ENCODE results near the gene RHBDD1. TPM values are rescaled to one million over a fixed set of nuclear protein-coding genes. Genes with fewer than 3 reads are reported as not detected.

RHBDD1 gene
- polyA plus RNA-seq, 1 donor from 2014 or later, result 5.4 TPM

- Histone ChIP-seq H3K79me2 (replicated peaks; ENCODE audit: insufficient read depth, low read length) (no peaks in the 10 kb centered on the region), H3K4me3 (ENCODE audit: low read length) (no peak overlapping the region), H3K27ac (ENCODE audit: low read length) (no peak overlapping the region), H3K9ac (ENCODE audit: low read length) (no peak overlapping the region), H3K9me3 (ENCODE audit: low read length) (no peaks in the 10 kb centered on the region), H3K9me2 (ENCODE audit: insufficient read depth, low read length) (no peaks in the 10 kb centered on the region), H2AFZ (ENCODE audit: low read depth, low read length) (no peak overlapping the region), H4K20me1 (ENCODE audit: insufficient read depth) (no peaks in the 10 kb centered on the region), H3F3A (ENCODE audit: insufficient read depth, low read length, poor library complexity, severe bottlenecking) (no peaks in the 10 kb centered on the region), H3K36me3 (ENCODE audit: insufficient read depth, low read length) (no peaks in the 10 kb centered on the region), H3K4me2 (ENCODE audit: low read length) (no peak overlapping the region), H3K27me3 (ENCODE audit: insufficient read depth, low read depth, low read length) (no peaks in the 10 kb centered on the region)
- no peak for TF ChIP-seq POLR2AphosphoS5 (IDR thresholded peaks at IDR 0.05)
- no peak for TF ChIP-seq EP300 (conservative IDR thresholded peaks at IDR 0.05; ENCODE audit: poor library complexity, severe bottlenecking)
- TF ChIP-seq, protein P1, sequence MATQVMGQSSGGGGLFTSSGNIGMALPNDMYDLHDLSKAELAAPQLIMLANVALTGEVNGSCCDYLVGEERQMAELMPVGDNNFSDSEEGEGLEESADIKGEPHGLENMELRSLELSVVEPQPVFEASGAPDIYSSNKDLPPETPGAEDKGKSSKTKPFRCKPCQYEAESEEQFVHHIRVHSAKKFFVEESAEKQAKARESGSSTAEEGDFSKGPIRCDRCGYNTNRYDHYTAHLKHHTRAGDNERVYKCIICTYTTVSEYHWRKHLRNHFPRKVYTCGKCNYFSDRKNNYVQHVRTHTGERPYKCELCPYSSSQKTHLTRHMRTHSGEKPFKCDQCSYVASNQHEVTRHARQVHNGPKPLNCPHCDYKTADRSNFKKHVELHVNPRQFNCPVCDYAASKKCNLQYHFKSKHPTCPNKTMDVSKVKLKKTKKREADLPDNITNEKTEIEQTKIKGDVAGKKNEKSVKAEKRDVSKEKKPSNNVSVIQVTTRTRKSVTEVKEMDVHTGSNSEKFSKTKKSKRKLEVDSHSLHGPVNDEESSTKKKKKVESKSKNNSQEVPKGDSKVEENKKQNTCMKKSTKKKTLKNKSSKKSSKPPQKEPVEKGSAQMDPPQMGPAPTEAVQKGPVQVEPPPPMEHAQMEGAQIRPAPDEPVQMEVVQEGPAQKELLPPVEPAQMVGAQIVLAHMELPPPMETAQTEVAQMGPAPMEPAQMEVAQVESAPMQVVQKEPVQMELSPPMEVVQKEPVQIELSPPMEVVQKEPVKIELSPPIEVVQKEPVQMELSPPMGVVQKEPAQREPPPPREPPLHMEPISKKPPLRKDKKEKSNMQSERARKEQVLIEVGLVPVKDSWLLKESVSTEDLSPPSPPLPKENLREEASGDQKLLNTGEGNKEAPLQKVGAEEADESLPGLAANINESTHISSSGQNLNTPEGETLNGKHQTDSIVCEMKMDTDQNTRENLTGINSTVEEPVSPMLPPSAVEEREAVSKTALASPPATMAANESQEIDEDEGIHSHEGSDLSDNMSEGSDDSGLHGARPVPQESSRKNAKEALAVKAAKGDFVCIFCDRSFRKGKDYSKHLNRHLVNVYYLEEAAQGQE (IDR thresholded peaks at IDR 0.05; ENCODE audit: borderline replicate concordance), result no peak
- no peak for TF ChIP-seq SMC3 (conservative IDR thresholded peaks at IDR 0.05; ENCODE audit: poor library complexity)
- no peak for TF ChIP-seq MXI1 (conservative IDR thresholded peaks at IDR 0.05; ENCODE audit: poor library complexity, severe bottlenecking)
- no peak for TF ChIP-seq TAF1 (IDR thresholded peaks at IDR 0.05; ENCODE audit: low read depth)
- TF ChIP-seq CTCF (IDR thresholded peaks at IDR 0.05; ENCODE audit: poor library complexity, severe bottlenecking), result no peak
- TF ChIP-seq RAD21 (conservative IDR thresholded peaks at IDR 0.05), result no peak
Observed at GRCh38 chr2:227013881-227014280, 178.0 kb downstream of the RHBDD1 start.

- no peak overlapping the region for H3K4me2 ChIP-seq (ENCODE audit: low read length)
- no peak overlapping the region for H2AFZ ChIP-seq (ENCODE audit: low read depth, low read length)
- no peaks in the 10 kb centered on the region for H4K20me1 ChIP-seq (ENCODE audit: insufficient read depth)
- H3K9ac ChIP-seq (ENCODE audit: low read length), result no peak overlapping the region
- H3K27me3 ChIP-seq (ENCODE audit: insufficient read depth, low read depth, low read length), result no peaks in the 10 kb centered on the region
- no peaks in the 10 kb centered on the region for H3K9me2 ChIP-seq (ENCODE audit: insufficient read depth, low read length)
- H3F3A ChIP-seq (ENCODE audit: insufficient read depth, low read length, poor library complexity, severe bottlenecking), result no peaks in the 10 kb centered on the region
- no peaks in the 10 kb centered on the region for H3K79me2 ChIP-seq (replicated peaks; ENCODE audit: insufficient read depth, low read length)
- H3K36me3 ChIP-seq (ENCODE audit: insufficient read depth, low read length), result no peaks in the 10 kb centered on the region
- TF ChIP-seq EP300 (conservative IDR thresholded peaks at IDR 0.05; ENCODE audit: poor library complexity, severe bottlenecking) (no peak), TAF1 (IDR thresholded peaks at IDR 0.05; ENCODE audit: low read depth) (no peak), MXI1 (conservative IDR thresholded peaks at IDR 0.05; ENCODE audit: poor library complexity, severe bottlenecking) (no peak), SMC3 (conservative IDR thresholded peaks at IDR 0.05; ENCODE audit: poor library complexity) (no peak), CTCF (IDR thresholded peaks at IDR 0.05; ENCODE audit: poor library complexity, severe bottlenecking) (no peak), EZH2 (IDR thresholded peaks at IDR 0.05; ENCODE audit: borderline replicate concordance, insufficient read depth, low read length, poor library complexity, severe bottlenecking) (no peak), RAD21 (conservative IDR thresholded peaks at IDR 0.05) (no peak), POLR2AphosphoS5 (IDR thresholded peaks at IDR 0.05) (no peak)
- TF ChIP-seq, protein P1 (IDR thresholded peaks at IDR 0.05; ENCODE audit: borderline replicate concordance), result no peak
- H3K4me3 ChIP-seq (ENCODE audit: low read length), result no peak overlapping the region
- no peaks in the 10 kb centered on the region for H3K9me3 ChIP-seq (ENCODE audit: low read length)
- H3K27ac ChIP-seq (ENCODE audit: low read length), result no peak overlapping the region
Observed at GRCh38 chr2:227016894-227017293, 181.0 kb downstream of the RHBDD1 start.
